ENCODE measurements around the gene LARP1B.

DNA sequence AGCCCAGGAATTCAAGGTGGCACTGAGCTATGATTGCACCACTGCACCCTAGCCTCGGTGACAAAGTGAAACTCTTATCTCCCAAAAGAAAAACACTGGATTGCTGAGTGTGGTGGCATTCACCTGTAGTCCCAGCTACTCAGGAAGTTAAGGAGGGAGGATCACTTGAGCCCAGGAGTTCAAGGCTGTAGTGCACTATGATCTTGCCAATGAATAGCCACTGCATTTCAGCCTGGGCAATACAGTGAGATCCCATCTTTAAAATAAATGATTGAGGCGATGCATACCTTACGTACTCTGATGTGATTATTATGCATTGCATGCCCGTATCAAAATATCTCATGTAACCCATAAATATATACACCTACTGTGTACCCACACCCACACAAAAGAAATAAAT lies 31.2 kb upstream of the LARP1B start:
- TF ChIP-seq ZFP30 (CRISPR knock-in tag; IDR thresholded peaks at IDR 0.05), result no peak
- TF ChIP-seq, protein P1, sequence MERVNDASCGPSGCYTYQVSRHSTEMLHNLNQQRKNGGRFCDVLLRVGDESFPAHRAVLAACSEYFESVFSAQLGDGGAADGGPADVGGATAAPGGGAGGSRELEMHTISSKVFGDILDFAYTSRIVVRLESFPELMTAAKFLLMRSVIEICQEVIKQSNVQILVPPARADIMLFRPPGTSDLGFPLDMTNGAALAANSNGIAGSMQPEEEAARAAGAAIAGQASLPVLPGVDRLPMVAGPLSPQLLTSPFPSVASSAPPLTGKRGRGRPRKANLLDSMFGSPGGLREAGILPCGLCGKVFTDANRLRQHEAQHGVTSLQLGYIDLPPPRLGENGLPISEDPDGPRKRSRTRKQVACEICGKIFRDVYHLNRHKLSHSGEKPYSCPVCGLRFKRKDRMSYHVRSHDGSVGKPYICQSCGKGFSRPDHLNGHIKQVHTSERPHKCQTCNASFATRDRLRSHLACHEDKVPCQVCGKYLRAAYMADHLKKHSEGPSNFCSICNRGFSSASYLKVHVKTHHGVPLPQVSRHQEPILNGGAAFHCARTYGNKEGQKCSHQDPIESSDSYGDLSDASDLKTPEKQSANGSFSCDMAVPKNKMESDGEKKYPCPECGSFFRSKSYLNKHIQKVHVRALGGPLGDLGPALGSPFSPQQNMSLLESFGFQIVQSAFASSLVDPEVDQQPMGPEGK (CRISPR knock-in tag; IDR thresholded peaks at IDR 0.05; ENCODE audit: borderline replicate concordance), result no peak
- TF ChIP-seq ZNF565 (CRISPR knock-in tag; conservative IDR thresholded peaks at IDR 0.05; ENCODE audit: low read depth), result no peak
- TF ChIP-seq, protein P2, sequence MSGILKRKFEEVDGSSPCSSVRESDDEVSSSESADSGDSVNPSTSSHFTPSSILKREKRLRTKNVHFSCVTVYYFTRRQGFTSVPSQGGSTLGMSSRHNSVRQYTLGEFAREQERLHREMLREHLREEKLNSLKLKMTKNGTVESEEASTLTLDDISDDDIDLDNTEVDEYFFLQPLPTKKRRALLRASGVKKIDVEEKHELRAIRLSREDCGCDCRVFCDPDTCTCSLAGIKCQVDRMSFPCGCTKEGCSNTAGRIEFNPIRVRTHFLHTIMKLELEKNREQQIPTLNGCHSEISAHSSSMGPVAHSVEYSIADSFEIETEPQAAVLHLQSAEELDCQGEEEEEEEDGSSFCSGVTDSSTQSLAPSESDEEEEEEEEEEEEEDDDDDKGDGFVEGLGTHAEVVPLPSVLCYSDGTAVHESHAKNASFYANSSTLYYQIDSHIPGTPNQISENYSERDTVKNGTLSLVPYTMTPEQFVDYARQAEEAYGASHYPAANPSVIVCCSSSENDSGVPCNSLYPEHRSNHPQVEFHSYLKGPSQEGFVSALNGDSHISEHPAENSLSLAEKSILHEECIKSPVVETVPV (CRISPR knock-in tag; IDR thresholded peaks at IDR 0.05), result no peak
- no peak for TF ChIP-seq ISL1 (CRISPR knock-in tag; IDR thresholded peaks at IDR 0.05)
- no peak for TF ChIP-seq ZNF8 (CRISPR knock-in tag; IDR thresholded peaks at IDR 0.05)
- TF ChIP-seq, protein P3, sequence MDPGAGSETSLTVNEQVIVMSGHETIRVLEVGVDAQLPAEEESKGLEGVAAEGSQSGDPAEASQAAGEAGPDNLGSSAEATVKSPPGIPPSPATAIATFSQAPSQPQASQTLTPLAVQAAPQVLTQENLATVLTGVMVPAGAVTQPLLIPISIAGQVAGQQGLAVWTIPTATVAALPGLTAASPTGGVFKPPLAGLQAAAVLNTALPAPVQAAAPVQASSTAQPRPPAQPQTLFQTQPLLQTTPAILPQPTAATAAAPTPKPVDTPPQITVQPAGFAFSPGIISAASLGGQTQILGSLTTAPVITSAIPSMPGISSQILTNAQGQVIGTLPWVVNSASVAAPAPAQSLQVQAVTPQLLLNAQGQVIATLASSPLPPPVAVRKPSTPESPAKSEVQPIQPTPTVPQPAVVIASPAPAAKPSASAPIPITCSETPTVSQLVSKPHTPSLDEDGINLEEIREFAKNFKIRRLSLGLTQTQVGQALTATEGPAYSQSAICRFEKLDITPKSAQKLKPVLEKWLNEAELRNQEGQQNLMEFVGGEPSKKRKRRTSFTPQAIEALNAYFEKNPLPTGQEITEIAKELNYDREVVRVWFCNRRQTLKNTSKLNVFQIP (CRISPR knock-in tag; IDR thresholded peaks at IDR 0.05; ENCODE audit: borderline replicate concordance, low read depth), result no peak
- TF ChIP-seq TCF4 (CRISPR knock-in tag; IDR thresholded peaks at IDR 0.05; ENCODE audit: borderline replicate concordance), result no peak
- no peak for TF ChIP-seq TOX (CRISPR knock-in tag; IDR thresholded peaks at IDR 0.05; ENCODE audit: borderline replicate concordance)
- TF ChIP-seq RARB (CRISPR knock-in tag; IDR thresholded peaks at IDR 0.05), result no peak
- TF ChIP-seq, protein P4, sequence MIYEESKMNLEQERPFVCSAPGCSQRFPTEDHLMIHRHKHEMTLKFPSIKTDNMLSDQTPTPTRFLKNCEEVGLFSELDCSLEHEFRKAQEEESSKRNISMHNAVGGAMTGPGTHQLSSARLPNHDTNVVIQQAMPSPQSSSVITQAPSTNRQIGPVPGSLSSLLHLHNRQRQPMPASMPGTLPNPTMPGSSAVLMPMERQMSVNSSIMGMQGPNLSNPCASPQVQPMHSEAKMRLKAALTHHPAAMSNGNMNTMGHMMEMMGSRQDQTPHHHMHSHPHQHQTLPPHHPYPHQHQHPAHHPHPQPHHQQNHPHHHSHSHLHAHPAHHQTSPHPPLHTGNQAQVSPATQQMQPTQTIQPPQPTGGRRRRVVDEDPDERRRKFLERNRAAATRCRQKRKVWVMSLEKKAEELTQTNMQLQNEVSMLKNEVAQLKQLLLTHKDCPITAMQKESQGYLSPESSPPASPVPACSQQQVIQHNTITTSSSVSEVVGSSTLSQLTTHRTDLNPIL (CRISPR knock-in tag; IDR thresholded peaks at IDR 0.05; ENCODE audit: low read depth), result no peak
- TF ChIP-seq ZC3H10 (CRISPR knock-in tag; IDR thresholded peaks at IDR 0.05), result no peak
- no peak for TF ChIP-seq ZFP3 (CRISPR knock-in tag; IDR thresholded peaks at IDR 0.05)

All from SK-N-SH treated with all-trans-retinoic acid at 6 μM for 48 hours (cell line).